HG02840 (cell line): ENCODE results near the gene VAV2.

ENCODE experiments used
- ATAC-seq: cut with Tn5 transposase; IDR thresholded peaks from one replicate; pipeline ENCODE4 v1.9.1; 2021; ENCODE audit warnings: mild to moderate bottlenecking, moderate library complexity, moderate number of reproducible peaks; ENCODE audit not compliant: unreplicated experiment, low FRiP score

VAV2 gene

GRCh38 chr9:133793471-133793870 lies 198.7 kb downstream of the VAV2 start:
- no peak for ATAC-seq

- no peak for ATAC-seq
Measured at GRCh38 chr9:133792721-133793470, 199.2 kb downstream of the VAV2 start.

- ATAC-seq: no peak
Measured at GRCh38 chr9:133791735-133792649, 200.1 kb downstream of the VAV2 start.

GRCh38 chr9:133791069-133791468 lies 201.1 kb downstream of the VAV2 start:
- ATAC-seq: no peak

- ATAC-seq: no peak
Measured at GRCh38 chr9:133789778-133790177, 202.3 kb downstream of the VAV2 start.

- no peak for ATAC-seq
Measured at GRCh38 chr9:133788819-133789717, 203.1 kb downstream of the VAV2 start.

GRCh38 chr9:133788045-133788818 lies 203.9 kb downstream of the VAV2 start:
- no peak for ATAC-seq

- ATAC-seq: no peak
Measured at GRCh38 chr9:133787754-133788025, 204.4 kb downstream of the VAV2 start.

GRCh38 chr9:133786907-133787753 lies 205.0 kb downstream of the VAV2 start:
- ATAC-seq: no peak

- ATAC-seq: no peak
Measured at GRCh38 chr9:133786371-133786753, 205.8 kb downstream of the VAV2 start.

- no peak for ATAC-seq
Measured at GRCh38 chr9:133785753-133786370, 206.3 kb downstream of the VAV2 start.

- no peak for ATAC-seq
Measured at GRCh38 chr9:133784731-133785561, 207.2 kb downstream of the VAV2 start.

- ATAC-seq: no peak
Measured at GRCh38 chr9:133783331-133783731, 208.8 kb downstream of the VAV2 start.

- ATAC-seq: no peak
Measured at GRCh38 chr9:133782157-133783130, 209.7 kb downstream of the VAV2 start.

GRCh38 chr9:133781828-133782135 lies 210.3 kb downstream of the VAV2 start:
- no peak for ATAC-seq

- no peak for ATAC-seq
Measured at GRCh38 chr9:133780962-133781827, 210.9 kb downstream of the VAV2 start.
